VCaP (cell line): ENCODE results near the gene WFS1.

ENCODE experiments used
- H3K27ac ChIP-seq: fragments of 450-650 bp; 2 replicates; pipeline ENCODE4 v1.5.1; 2017
- TF ChIP-seq, protein P1 (sequence below): fragments of 450-650 bp; conservative IDR thresholded peaks from 2 replicates; pipeline ENCODE4 v1.5.1; 2017; ENCODE audit warnings: mild to moderate bottlenecking, moderate library complexity

WFS1 gene

DNA sequence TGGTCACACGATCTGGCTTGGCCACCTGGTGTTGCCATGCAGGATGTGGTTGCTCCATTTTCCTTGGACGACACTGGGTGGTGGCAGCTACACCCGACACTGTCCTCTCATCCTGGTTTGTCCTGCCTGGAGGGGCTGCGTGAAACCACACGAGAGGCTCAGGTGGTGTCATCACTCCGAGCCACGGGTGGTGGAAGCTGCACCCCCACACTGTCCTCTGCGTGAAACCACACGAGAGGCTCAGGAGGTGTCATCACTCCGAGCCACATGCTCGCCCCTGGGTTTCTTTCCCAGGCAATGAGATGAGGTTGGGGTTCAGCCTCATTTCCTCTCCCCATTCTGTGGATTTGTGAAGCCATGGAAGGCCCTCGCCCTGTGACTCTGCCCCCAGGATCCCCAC lies 34.3 kb downstream of the WFS1 start:
- no peak overlapping the region for H3K27ac ChIP-seq
- TF ChIP-seq, protein P1, sequence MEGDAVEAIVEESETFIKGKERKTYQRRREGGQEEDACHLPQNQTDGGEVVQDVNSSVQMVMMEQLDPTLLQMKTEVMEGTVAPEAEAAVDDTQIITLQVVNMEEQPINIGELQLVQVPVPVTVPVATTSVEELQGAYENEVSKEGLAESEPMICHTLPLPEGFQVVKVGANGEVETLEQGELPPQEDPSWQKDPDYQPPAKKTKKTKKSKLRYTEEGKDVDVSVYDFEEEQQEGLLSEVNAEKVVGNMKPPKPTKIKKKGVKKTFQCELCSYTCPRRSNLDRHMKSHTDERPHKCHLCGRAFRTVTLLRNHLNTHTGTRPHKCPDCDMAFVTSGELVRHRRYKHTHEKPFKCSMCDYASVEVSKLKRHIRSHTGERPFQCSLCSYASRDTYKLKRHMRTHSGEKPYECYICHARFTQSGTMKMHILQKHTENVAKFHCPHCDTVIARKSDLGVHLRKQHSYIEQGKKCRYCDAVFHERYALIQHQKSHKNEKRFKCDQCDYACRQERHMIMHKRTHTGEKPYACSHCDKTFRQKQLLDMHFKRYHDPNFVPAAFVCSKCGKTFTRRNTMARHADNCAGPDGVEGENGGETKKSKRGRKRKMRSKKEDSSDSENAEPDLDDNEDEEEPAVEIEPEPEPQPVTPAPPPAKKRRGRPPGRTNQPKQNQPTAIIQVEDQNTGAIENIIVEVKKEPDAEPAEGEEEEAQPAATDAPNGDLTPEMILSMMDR, result no peak

DNA sequence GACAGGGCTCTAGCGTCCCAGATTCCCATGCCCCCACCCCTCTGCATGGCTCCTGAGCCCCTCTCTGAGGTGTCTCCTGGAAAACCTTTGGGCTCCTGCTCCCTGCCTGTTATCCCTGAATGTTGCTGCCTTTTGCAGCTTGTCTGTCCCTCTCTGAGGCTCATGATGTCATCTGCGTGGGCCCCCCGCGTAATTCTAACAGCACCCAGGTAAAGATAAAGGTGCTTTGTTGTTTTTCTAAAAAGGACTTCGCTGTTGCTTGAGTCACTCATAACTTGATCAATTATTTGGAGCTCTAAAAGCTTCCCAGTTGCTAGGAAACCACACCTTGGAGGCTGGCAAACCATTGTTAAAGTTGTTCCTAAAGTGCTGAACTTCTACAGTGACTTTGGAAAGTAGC lies 36.6 kb downstream of the WFS1 start:
- TF ChIP-seq, protein P1, result no peak
- no peak overlapping the region for H3K27ac ChIP-seq

DNA sequence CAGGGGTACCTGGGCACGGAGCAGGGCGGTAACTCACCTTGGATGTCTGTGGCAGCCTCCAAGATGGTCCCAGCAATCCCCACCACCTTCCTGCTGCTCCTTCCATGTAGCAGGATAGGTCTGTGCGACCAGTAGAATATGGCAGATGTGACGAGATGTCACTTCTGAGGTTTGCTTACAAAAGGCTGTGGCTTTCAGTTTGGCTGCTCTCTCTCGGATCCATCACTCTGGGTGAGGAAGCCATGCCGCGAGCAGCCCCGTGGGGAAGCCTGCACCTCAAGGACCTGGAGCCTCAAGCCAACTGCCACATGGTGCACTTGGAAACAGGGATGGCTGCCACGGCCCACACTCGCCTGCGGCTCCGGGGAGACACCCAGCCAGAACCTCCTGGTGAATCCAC lies 37.6 kb downstream of the WFS1 start:
- H3K27ac ChIP-seq, result no peak overlapping the region
- TF ChIP-seq, protein P1, result no peak

DNA sequence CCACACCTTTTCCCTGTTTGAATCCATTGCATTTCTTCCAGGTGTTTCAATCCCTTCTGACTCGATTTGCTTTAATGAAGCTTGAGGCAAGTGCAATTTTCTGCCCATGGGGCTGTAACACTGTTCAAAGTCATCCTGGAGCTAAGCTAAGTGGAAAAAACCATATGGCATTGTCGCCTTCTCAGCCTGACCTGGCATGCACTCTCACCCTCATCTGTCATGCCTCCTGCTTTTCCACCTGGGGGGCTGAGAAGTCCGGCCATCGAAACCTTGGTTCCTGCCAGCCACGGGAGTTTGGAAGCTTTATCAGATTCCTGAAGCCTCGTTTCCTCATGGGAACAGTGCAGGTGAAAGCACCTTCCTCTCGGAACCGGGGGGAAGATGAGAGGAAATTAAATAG lies 38.2 kb downstream of the WFS1 start:
- TF ChIP-seq, protein P1, result no peak

DNA sequence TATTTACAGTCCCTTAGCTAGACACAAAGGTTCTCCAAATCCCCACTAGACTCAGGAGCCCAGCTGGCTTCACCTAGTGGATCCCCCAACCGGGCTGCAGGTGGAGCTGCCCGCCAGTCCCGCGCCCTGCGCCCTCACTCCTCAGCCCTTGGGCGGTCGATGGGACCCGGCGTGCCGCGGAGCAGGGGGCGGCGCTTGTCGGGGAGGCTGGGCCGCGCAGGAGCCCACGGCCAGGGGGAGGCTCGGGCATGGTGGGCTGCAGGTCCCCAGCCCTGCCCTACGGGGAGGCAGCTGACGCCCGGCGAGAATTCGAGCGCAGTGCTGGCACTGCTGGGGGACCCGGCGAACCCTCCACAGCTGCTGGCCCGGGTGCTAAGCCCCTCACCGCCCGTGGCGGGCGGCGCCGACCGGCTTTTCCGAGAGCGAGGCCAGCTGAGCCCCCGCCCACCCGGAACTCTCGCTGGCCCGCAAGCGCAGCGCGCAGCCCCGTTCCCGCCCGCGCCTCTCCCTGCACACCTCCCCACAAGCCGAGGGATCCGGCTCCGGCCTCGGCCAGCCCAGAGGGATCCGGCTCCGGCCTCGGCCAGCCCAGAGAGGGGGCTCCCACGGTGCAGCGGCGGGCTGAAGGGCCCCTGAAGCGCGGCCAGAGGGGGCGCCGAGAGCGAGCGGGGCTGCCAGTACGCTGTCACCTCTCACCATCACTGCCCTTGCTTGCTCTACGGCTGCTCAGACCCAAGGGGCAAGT lies 39.4 kb downstream of the WFS1 start:
- H3K27ac ChIP-seq, result peak overlapping the region; percentile 51; the same call in 1 of the 2 replicates
- TF ChIP-seq, protein P1, result no peak

More for the DNA sequence above, 38.2 kb downstream of the WFS1 start:
- no peak overlapping the region for H3K27ac ChIP-seq

DNA sequence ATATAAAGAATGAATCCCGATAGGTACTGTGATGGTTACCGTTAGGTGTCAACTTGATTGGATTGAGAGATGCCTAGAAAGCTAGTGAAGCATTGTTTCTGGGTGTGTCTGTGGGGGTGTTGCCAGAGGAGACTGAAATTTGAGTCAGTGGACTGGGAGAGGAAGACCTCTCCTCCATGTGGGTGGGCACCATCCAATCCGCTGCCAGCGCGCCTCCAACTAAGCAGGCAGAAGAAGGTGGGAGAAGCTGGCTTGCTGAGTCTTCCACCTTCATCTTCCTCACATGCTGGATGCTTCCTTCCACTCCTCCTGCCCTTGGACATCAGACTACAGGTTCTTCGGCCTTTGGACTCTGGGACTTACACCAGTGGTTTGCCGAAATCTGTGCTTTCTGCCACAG lies 40.1 kb downstream of the WFS1 start:
- peak overlapping the region; percentile 51; the same call in 1 of the 2 replicates for H3K27ac ChIP-seq
- TF ChIP-seq, protein P1, result no peak

DNA sequence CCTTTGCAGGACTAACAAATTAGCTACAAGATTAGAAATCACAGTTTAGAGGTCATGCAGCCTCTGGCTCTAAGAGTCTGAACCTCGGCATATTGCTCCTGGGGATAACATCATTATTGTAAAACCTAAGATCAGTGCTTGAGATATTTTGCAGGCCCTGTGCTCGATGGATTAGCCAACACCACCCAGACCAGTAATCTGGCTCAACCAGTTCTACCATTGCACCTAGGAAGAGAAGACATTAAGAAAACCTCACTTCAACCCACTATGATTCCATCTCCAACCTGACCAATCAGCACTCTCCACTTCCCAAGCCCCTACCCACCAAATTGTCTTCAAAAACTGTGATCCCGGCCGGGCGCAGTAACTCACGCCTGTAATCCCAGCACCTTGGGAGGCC lies 43.6 kb downstream of the WFS1 start:
- TF ChIP-seq, protein P1, result no peak

More for the DNA sequence above, 43.6 kb downstream of the WFS1 start:
- H3K27ac ChIP-seq, result no peak overlapping the region
